Measurements from ENCODE around the gene RGS3. TPM values are rescaled to one million over a fixed set of nuclear protein-coding genes. Genes with fewer than 3 reads are reported as not detected.

The RGS3 gene
- total RNA-seq (407 and 416 TPM in 2 replicates), polyA plus RNA-seq (356 and 385 TPM in 2 replicates), polyA minus RNA-seq (566 and 594 TPM in 2 replicates), Bru-seq, nascent RNA (percentile 92 among the genes with signal in this experiment), BruChase-seq, experiment 1, labeled RNA remaining after a 6-hour chase (percentile 94 among the genes with signal in this experiment), BruChase-seq, experiment 2, labeled RNA remaining after a 2-hour chase (percentile 93 among the genes with signal in this experiment)
- 317 and 396 TPM in 2 replicates for polyA plus RNA-seq (2011; cell fraction: cytosol; rRNA removed)
- polyA plus RNA-seq (2011; cell fraction: nucleus; rRNA removed), result 509 and 635 TPM in 2 replicates
- polyA plus RNA-seq (2012), result 125 and 130 TPM in 2 replicates
- 16.0 TPM for polyA minus RNA-seq (2011; cell fraction: cytosol; rRNA and poly(A)+ RNA removed)
- polyA minus RNA-seq (2011; cell fraction: nucleus; rRNA and poly(A)+ RNA removed), result 401 and 590 TPM in 2 replicates
- long read RNA-seq, full-length matches to known transcripts, result 543 of 773 reads
- long read RNA-seq, partial matches to known transcripts, result 63 of 773 reads
- long read RNA-seq, other reads (novel, unspliced or antisense), result 167 of 773 reads

GRCh38 chr9:113463418-113464285 is at the start of gene RGS3:
Gene RGS3, plus strand, starts transcription at chr9:113463727. Its CDS starts 76 bp downstream, at chr9:113463803.
- FAIRE-seq (no peak), DNase-seq (ENCODE audit: low read depth, low spot score) (peak; percentile 48)
- peak within 1 kb of the TSS; percentile 29 for H2AFZ ChIP-seq (ENCODE audit: low read depth, low read length)
- H3K4me3 ChIP-seq (replicated peaks in 1 of 3; ENCODE audit: insufficient read depth in 1 of 3, low read depth in 1 of 3, low read length in 3 of 3), result peak within 1 kb of the TSS in 2 of 3 experiments; percentile 2 to 37
- H3K4me1 ChIP-seq (ENCODE audit: control insufficient read depth, extremely low read depth, insufficient read depth, low read length), result no peaks in the 10 kb centered on the region
- peak within 1 kb of the TSS; percentile 36 for H3K4me2 ChIP-seq (ENCODE audit: insufficient read depth, low read length)
- no peaks in the 10 kb centered on the region for H4K20me1 ChIP-seq (replicated peaks; ENCODE audit: control insufficient read depth, extremely low read depth, insufficient read depth, low read length)
- no peaks in the 10 kb centered on the region for H3K27me3 ChIP-seq (ENCODE audit: control insufficient read depth in 2 of 2, insufficient read depth in 2 of 2, low read length in 2 of 2)
- no peaks in the 10 kb centered on the region for H3K9me1 ChIP-seq (replicated peaks; ENCODE audit: control insufficient read depth, extremely low read depth, insufficient read depth, low read length)
- CTCF ChIA-PET, result interaction anchor here (0.9 to 2.6 kb wide), 5 partner anchors 8 to 192 kb away, joined by 3 to 9 read pairs (median 4); no protein-coding TSS in a partner anchor
- TF ChIP-seq FOS (IDR thresholded peaks at IDR 0.05; ENCODE audit: borderline replicate concordance, insufficient read depth, low read length) (no peak), POLR2AphosphoS5 (IDR thresholded peaks at IDR 0.05; ENCODE audit: insufficient read depth, low read depth, low read length) (no peak), JUN (IDR thresholded peaks at IDR 0.05; ENCODE audit: borderline replicate concordance, insufficient read depth, insufficient read length, low read depth) (no peak), MYC (IDR thresholded peaks at IDR 0.05; ENCODE audit: low read depth, low read length) (no peak), MAX (IDR thresholded peaks at IDR 0.05; ENCODE audit: insufficient read depth, insufficient read length) (no peak), CTCF (IDR thresholded peaks at IDR 0.05; ENCODE audit: extremely low read depth in 1 of 2, insufficient read depth in 1 of 2, low read depth in 1 of 2, low read length in 2 of 2) (no peak)
- H3K9ac ChIP-seq (replicated peaks; ENCODE audit: extremely low read depth, insufficient read depth, low read length), result no peak within 1 kb of the TSS
- no peak within 1 kb of the TSS for H3K27ac ChIP-seq (ENCODE audit: insufficient read depth, low read depth, low read length)
- H3K36me3 ChIP-seq (ENCODE audit: control insufficient read depth in 2 of 2, extremely low read depth in 1 of 2, insufficient read depth in 2 of 2, low read length in 2 of 2), result no peaks in the 10 kb centered on the region
- no peaks in the 10 kb centered on the region for H3K9me3 ChIP-seq (replicated peaks; ENCODE audit: control insufficient read depth, insufficient read depth, low read length)
- H3K79me2 ChIP-seq (ENCODE audit: control insufficient read depth, insufficient read depth, low read length), result no peaks in the 10 kb centered on the region
- intact Hi-C loops (cut with micrococcal nuclease) (no loop called here), dilution Hi-C loops (cut with MboI; ENCODE audit: extremely low pct_ligation_motif_present, low sequenced_read_pairs) (no loop called here)
- no TSS peak for BruUV-seq (replicated peaks)
- POLR2A ChIA-PET, result no interaction called here
